Endothelial cell of umbilical vein (primary cell): Measurements from ENCODE around the gene DGCR2. TPM values are rescaled to one million over a fixed set of nuclear protein-coding genes. Genes with fewer than 3 reads are reported as not detected.
"Not testable (repeated sequence)": the region's sequence is repeated elsewhere in the genome, so short reads cannot be mapped to it uniquely, and the experiment has no call there.

Experiments used
- BruUV-seq: library from RNA; stranded (reverse); fragments of 400-500 nt; replicated peaks from 2 replicates; lab custom pipeline; 2021; lab: Mats Ljungman, UMichigan
- CTCF ChIA-PET: fragments of 300-600, 350-600 bp; sonication (Branson Sonifier 250); formaldehyde crosslinking; loops from one replicate; lab custom pipeline; 2021; ENCODE audit warnings: antibody characterized with exemption, inconsistent platforms; lab: Charles Lee
- POLR2A ChIA-PET: fragments of 300-600, 350-600 bp; sonication (Branson Sonifier 250); formaldehyde crosslinking; loops from one replicate; lab custom pipeline; 2021; ENCODE audit warnings: antibody characterized with exemption, inconsistent platforms; lab: Charles Lee
- DNase-seq: peaks from one replicate; pipeline ENCODE4 v3.0.0-alpha.2; 2011; ENCODE audit warnings: low read depth, low spot score
- FAIRE-seq: peaks from 2 replicates; lab custom pipeline; 2011; peaks lifted over from hg19 to GRCh38; lab: Jason Lieb, UNC
- H2AFZ ChIP-seq: 2 replicates; pipeline ENCODE4 v1.6.0; 2012; ENCODE audit warnings: low read depth, low read length, control low read depth, inconsistent platforms
- H3K27ac ChIP-seq: 2 replicates; pipeline ENCODE4 v1.5.1; 2011; ENCODE audit warnings: low read depth, mild to moderate bottlenecking, control low read depth, low read length, moderate library complexity; ENCODE audit not compliant: insufficient read depth
- H3K27me3 ChIP-seq, 2 experiments: 2 replicates each; pipeline versions ENCODE4 v1.6.0 to v1.6.1; 2011; ENCODE audit warnings: low read length in 2 of 2, mixed read lengths in 1 of 2; ENCODE audit not compliant: control insufficient read depth in 2 of 2, insufficient read depth in 2 of 2
- H3K36me3 ChIP-seq, 2 experiments: 2 replicates in 1 of 2; 3 replicates in 1 of 2; pipeline ENCODE4 v1.5.1; 2011; ENCODE audit warnings: low read length in 2 of 2, mild to moderate bottlenecking in 1 of 2, moderate library complexity in 1 of 2; ENCODE audit not compliant: control insufficient read depth in 2 of 2, insufficient read depth in 2 of 2; ENCODE audit errors: extremely low read depth in 1 of 2
- H3K4me1 ChIP-seq: 3 replicates; pipeline ENCODE4 v1.5.1; 2011; ENCODE audit warnings: mild to moderate bottlenecking, low read length; ENCODE audit not compliant: control insufficient read depth, insufficient read depth; ENCODE audit errors: extremely low read depth
- H3K4me2 ChIP-seq: 2 replicates; pipeline ENCODE4 v1.6.1; 2011; ENCODE audit warnings: low read length, control low read depth, mixed read lengths; ENCODE audit not compliant: insufficient read depth
- H3K4me3 ChIP-seq, 3 experiments: fragments of 200-600 bp in 1 of 3; sonication (generic), shearing (Covaris generic) in 1 of 3; replicated peaks in 1 of 3; 2 replicates each; pipeline ENCODE4 v1.5.1; 2011 to 2016; ENCODE audit warnings: control low read depth in 3 of 3, low read length in 3 of 3, mild to moderate bottlenecking in 2 of 3, inconsistent platforms in 1 of 3, low read depth in 1 of 3, moderate library complexity in 1 of 3; ENCODE audit not compliant: insufficient read depth in 1 of 3
- H3K79me2 ChIP-seq: 2 replicates; pipeline ENCODE4 v1.6.0; 2012; ENCODE audit warnings: low read length, inconsistent platforms; ENCODE audit not compliant: control insufficient read depth, insufficient read depth
- H3K9ac ChIP-seq: replicated peaks from 2 replicates; pipeline ENCODE3; 2011; ENCODE audit warnings: low read length, control low read depth; ENCODE audit not compliant: insufficient read depth; ENCODE audit errors: extremely low read depth
- H3K9me1 ChIP-seq: replicated peaks from 3 replicates; pipeline ENCODE4 v1.6.0; 2011; ENCODE audit warnings: mild to moderate bottlenecking, low read length; ENCODE audit not compliant: control insufficient read depth, insufficient read depth; ENCODE audit errors: extremely low read depth
- H3K9me3 ChIP-seq: replicated peaks from 2 replicates; pipeline ENCODE4 v1.5.1; 2012; ENCODE audit warnings: low read length, inconsistent platforms; ENCODE audit not compliant: control insufficient read depth, insufficient read depth
- H4K20me1 ChIP-seq: replicated peaks from 2 replicates; pipeline ENCODE3; 2011; ENCODE audit warnings: mild to moderate bottlenecking, low read length; ENCODE audit not compliant: control insufficient read depth, insufficient read depth; ENCODE audit errors: extremely low read depth
- CTCF ChIP-seq, 2 donors: IDR thresholded peaks; 1 replicate in 1 of 2; 2 replicates in 1 of 2; pipeline ENCODE4 v1.5.1; 2011; ENCODE audit warnings: low read length in 2 of 2, mild to moderate bottlenecking in 2 of 2, moderate library complexity in 2 of 2, control low read depth in 1 of 2, inconsistent platforms in 1 of 2, low read depth in 1 of 2; ENCODE audit not compliant: insufficient read depth in 1 of 2; ENCODE audit errors: extremely low read depth in 1 of 2
- EZH2 ChIP-seq: IDR thresholded peaks from 2 replicates; pipeline ENCODE4 v1.6.1; 2012; ENCODE audit warnings: borderline replicate concordance, low read depth, mild to moderate bottlenecking, moderate library complexity, low read length, inconsistent platforms; ENCODE audit not compliant: severe bottlenecking
- FOS ChIP-seq: IDR thresholded peaks from 2 replicates; pipeline ENCODE4 v1.6.1; 2011; ENCODE audit warnings: mild to moderate bottlenecking, low read length, moderate library complexity, borderline replicate concordance; ENCODE audit not compliant: insufficient read depth
- GATA2 ChIP-seq: IDR thresholded peaks from 2 replicates; pipeline ENCODE4 v1.7.0; 2011; ENCODE audit warnings: low read depth, mild to moderate bottlenecking, moderate library complexity, mixed read lengths, low read length; ENCODE audit not compliant: insufficient read length, insufficient read depth
- JUN ChIP-seq: IDR thresholded peaks from 2 replicates; pipeline ENCODE4 v1.6.1; 2011; ENCODE audit warnings: borderline replicate concordance, low read depth; ENCODE audit not compliant: insufficient read length, insufficient read depth
- MAX ChIP-seq: IDR thresholded peaks from 2 replicates; pipeline ENCODE4 v1.6.1; 2011; ENCODE audit not compliant: insufficient read depth, insufficient read length
- MYC ChIP-seq: IDR thresholded peaks from one replicate; pipeline ENCODE4 v1.6.1; 2011; ENCODE audit warnings: mild to moderate bottlenecking, low read depth, low read length
- POLR2A ChIP-seq: IDR thresholded peaks from 2 replicates; pipeline ENCODE4 v1.6.1; 2012; ENCODE audit warnings: low read depth, mild to moderate bottlenecking, control low read depth, low read length
- POLR2AphosphoS5 ChIP-seq: IDR thresholded peaks from 2 replicates; pipeline ENCODE4 v1.6.1; 2012; ENCODE audit warnings: low read depth, mild to moderate bottlenecking, control low read depth, low read length, moderate library complexity; ENCODE audit not compliant: insufficient read depth
- dilution Hi-C: fragments of 300-500 bp; cut with MboI; formaldehyde crosslinking; loops from one replicate; pipeline ENCODE4 v1.15.0; 2019; ENCODE audit warnings: low sequenced_read_pairs; ENCODE audit not compliant: extremely low pct_ligation_motif_present
- intact Hi-C: fragments of 100-400 bp; cut with micrococcal nuclease; formaldehyde crosslinking; loops from one replicate; pipeline ENCODE4 v1.10.0; 2022
- polyA plus RNA-seq, 4 experiments: library from polyadenylated mRNA; depleted of rRNA in 3 of 4; stranded (reverse) in 3 of 4; unstranded in 1 of 4; fragments of >200 nt; gene quantifications; 2 replicates each; pipeline versions ENCODE4 v1.2.1 to v1.2.3, GENCODE V29; 2011 to 2012; ENCODE audit warnings: missing spikeins in 1 of 4
- total RNA-seq: library from RNA; stranded (reverse); gene quantifications from 2 replicates; pipeline ENCODE4 v1.2.3, GENCODE V29; 2021

The DGCR2 gene
- total and polyA plus RNA-seq, 2 donors (not counting 3 experiments of a cell fraction or from before 2014, with no cell fraction given), result 44.8 to 51.2 TPM

- dilution Hi-C loops (no loop called here), intact Hi-C loops (no loop called here)
- Histone ChIP-seq H3K9me1 (no peaks in the 10 kb centered on the region), H3K4me2 (no peak overlapping the region), H3K27ac (no peak overlapping the region), H3K36me3 (no peaks in the 10 kb centered on the region), H3K27me3 (peaks cover 9 to 14% of the 10 kb centered on the region in 2 experiments), H3K4me3 (no peak overlapping the region), H3K79me2 (no peaks in the 10 kb centered on the region), H4K20me1 (no peaks in the 10 kb centered on the region), H3K9me3 (no peaks in the 10 kb centered on the region), H3K4me1 (no peaks in the 10 kb centered on the region), H3K9ac (no peak overlapping the region), H2AFZ (no peak overlapping the region)
- no peak for FAIRE-seq
- ChIA-PET POLR2A (no interaction called here), CTCF (no interaction called here)
- no peak for DNase-seq
- no peak for TF ChIP-seq POLR2AphosphoS5
- no peak for TF ChIP-seq MAX
- no peak for TF ChIP-seq FOS
- no peak for TF ChIP-seq JUN
- TF ChIP-seq POLR2A, result no peak
- TF ChIP-seq MYC, result no peak
- no peak for TF ChIP-seq GATA2
- TF ChIP-seq CTCF (IDR thresholded peaks at IDR 0.05; ENCODE audit: extremely low read depth in 1 of 2, insufficient read depth in 1 of 2, low read depth in 1 of 2, low read length in 2 of 2), result no peak
- TF ChIP-seq EZH2, result no peak
- BruUV-seq, result no TSS peak
Observed at GRCh38 chr22:19001204-19001603, 121.0 kb downstream of the DGCR2 start.

- H3K79me2 ChIP-seq, H3K4me3 ChIP-seq, POLR2A ChIA-PET, DNase-seq, dilution Hi-C loops, H3K9me3 ChIP-seq, H3K4me2 ChIP-seq, H3K27ac ChIP-seq, H3K9ac ChIP-seq, H2AFZ ChIP-seq, H3K36me3 ChIP-seq, BruUV-seq, intact Hi-C loops, H4K20me1 ChIP-seq, H3K4me1 ChIP-seq, H3K9me1 ChIP-seq: not testable (repeated sequence)
- H3K27me3 ChIP-seq, result peaks cover 9 to 14% of the 10 kb centered on the region in 2 experiments
- CTCF ChIA-PET, result interaction anchor here (1.5 kb wide), 1 partner anchor 18 kb away, joined by 4 read pairs; no protein-coding TSS in a partner anchor
- peak; percentile 67 for FAIRE-seq
Observed at GRCh38 chr22:19000106-19000505, 122.1 kb downstream of the DGCR2 start.
